ENCODE results near the gene KRTAP5-11.

DNA sequence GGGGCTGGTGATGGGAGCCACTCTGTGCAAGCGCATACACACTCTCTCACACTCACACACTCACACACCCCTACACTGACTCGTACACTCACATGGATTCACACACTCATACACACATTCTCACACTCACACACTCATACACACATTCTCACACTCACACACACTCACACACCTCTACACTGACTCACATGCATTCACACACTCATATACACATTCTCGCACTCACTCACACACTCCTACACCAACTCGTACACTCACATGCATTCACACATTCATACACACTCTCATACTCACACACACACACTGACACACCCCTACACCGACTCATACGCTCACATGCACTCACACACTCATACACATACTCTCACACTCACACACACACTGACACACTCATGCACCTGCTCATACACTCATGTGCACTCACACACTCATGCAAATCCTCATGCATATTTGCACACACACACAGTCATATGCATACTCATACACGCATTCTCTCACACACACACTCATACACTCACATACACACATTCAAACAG, 5.1 kb downstream of the KRTAP5-11 start:
- TF ChIP-seq, protein P1, sequence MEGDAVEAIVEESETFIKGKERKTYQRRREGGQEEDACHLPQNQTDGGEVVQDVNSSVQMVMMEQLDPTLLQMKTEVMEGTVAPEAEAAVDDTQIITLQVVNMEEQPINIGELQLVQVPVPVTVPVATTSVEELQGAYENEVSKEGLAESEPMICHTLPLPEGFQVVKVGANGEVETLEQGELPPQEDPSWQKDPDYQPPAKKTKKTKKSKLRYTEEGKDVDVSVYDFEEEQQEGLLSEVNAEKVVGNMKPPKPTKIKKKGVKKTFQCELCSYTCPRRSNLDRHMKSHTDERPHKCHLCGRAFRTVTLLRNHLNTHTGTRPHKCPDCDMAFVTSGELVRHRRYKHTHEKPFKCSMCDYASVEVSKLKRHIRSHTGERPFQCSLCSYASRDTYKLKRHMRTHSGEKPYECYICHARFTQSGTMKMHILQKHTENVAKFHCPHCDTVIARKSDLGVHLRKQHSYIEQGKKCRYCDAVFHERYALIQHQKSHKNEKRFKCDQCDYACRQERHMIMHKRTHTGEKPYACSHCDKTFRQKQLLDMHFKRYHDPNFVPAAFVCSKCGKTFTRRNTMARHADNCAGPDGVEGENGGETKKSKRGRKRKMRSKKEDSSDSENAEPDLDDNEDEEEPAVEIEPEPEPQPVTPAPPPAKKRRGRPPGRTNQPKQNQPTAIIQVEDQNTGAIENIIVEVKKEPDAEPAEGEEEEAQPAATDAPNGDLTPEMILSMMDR (IDR thresholded peaks at IDR 0.05) = no peak
- TF ChIP-seq EZH2 (IDR thresholded peaks at IDR 0.05; ENCODE audit: borderline replicate concordance, insufficient read depth, low read depth, low read length, poor library complexity, severe bottlenecking) = no peak

Data from B cell (primary cell).